Activated CD4-positive, alpha-beta T cell treated with anti-CD3 and anti-CD28 coated beads, Interleukin-2, Interleukin-4, amounts not matched to agents 100 ng/mL and 50 ng/mL, durations not matched to agents 16 hours and 8 hours (primary cell): ENCODE measurements around the gene EDNRA.

Source experiments
- DNase-seq: peaks from one replicate; pipeline ENCODE4 v3.0.0-alpha.2; 2020; ENCODE audit warnings: low spot score

Gene EDNRA

DNA sequence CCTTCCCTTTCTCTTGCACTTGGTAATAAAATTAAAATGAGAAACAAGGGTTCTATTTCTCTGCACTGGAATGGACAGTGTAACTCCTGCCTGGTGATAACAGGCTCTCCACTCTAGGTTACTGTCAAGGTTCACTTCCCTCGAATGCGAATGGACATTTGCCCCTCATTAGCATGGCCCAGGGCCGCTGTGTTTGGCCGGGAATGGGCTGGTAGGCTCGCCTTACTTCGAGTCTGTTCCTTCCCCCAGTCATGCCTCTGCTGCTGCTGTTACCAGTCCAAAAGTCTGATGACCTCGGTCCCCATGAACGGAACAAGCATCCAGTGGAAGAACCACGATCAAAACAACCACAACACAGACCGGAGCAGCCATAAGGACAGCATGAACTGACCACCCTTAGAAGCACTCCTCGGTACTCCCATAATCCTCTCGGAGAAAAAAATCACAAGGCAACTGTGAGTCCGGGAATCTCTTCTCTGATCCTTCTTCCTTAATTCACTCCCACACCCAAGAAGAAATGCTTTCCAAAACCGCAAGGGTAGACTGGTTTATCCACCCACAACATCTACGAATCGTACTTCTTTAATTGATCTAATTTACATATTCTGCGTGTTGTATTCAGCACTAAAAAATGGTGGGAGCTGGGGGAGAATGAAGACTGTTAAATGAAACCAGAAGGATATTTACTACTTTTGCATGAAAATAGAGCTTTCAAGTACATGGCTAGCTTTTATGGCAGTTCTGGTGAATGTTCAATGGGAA, 61.5 kb downstream of the EDNRA start:
- no peak for DNase-seq

DNA sequence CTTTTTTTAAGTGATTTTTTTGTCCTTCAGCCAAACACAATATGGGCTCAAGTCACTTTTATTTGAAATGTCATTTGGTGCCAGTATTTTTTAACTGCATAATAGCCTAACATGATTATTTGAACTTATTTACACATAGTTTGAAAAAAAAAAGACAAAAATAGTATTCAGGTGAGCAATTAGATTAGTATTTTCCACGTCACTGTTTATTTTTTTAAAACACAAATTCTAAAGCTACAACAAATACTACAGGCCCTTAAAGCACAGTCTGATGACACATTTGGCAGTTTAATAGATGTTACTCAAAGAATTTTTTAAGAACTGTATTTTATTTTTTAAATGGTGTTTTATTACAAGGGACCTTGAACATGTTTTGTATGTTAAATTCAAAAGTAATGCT, 62.1 kb downstream of the EDNRA start:
- DNase-seq: no peak

DNA sequence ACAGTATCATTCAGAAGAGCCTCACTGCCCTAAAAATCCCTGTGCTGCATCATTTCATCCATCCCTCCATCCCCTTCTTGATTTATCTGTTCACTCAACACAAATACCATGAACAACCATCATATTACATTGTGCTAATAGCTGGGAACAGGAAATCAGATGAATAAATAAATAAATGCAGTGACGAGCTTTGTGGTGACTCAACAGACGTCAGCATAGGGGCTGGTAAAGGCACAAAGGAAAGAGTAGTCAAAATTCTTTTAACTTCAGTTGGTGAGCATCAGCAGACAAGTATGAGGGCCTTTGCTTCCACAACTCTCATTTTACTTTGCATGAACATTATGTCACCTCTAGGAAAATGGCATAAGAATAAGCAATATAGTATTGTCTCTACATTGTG, 65.5 kb downstream of the EDNRA start:
- no peak for DNase-seq

DNA sequence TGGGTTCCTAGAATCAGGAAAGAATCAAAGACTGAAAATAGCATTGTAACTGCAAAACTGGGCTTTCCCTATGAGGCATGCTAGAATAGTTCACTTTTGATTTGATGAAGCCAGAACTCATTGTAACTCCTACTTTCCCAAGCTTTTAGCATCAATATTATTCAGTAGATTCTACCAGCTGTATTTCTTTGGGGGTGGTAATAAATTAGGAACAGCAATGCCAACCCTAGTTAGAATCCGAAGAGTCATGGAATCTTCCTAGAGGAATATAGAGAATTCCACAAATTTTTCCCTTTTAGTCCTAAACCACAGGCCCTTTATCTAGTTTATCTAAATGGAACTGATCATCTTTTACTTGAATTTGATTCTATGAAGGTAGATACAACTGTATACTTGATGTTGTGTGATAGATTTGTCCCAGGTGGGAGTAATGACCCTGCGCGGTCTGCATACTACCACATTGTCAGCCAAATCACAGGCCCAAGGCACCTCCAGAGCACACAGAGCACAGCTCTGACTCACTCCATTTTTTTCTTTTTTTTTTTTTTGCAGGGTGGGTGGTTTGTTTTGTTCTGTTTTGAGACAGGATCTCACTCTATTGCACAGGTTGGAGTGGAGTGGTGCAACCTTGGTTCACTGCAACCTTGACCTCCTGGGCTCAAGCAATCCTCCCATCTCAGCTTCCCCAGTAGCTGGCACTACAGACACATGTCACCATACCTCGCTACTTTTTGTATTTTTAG, 66.6 kb downstream of the EDNRA start:
- no peak for DNase-seq

DNA sequence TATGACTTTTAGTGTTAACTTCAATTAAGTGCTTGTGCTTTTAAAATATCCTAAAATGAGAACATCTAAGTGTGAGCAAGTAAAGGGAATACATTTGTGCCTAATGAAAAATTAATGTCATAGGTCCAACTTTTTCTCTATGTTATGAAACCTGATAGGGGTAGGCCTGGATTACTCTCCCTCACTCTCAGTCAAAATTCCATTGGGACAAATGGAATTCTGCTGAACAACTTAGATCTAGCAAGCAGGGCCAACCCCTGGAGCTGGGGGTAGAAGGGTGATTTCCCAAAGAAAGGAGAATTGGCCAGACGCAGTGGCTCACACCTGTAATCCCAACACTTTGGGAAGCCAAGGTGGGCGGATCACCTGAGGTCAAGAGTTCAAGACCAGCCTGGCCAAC, 67.4 kb downstream of the EDNRA start:
- no peak for DNase-seq

DNA sequence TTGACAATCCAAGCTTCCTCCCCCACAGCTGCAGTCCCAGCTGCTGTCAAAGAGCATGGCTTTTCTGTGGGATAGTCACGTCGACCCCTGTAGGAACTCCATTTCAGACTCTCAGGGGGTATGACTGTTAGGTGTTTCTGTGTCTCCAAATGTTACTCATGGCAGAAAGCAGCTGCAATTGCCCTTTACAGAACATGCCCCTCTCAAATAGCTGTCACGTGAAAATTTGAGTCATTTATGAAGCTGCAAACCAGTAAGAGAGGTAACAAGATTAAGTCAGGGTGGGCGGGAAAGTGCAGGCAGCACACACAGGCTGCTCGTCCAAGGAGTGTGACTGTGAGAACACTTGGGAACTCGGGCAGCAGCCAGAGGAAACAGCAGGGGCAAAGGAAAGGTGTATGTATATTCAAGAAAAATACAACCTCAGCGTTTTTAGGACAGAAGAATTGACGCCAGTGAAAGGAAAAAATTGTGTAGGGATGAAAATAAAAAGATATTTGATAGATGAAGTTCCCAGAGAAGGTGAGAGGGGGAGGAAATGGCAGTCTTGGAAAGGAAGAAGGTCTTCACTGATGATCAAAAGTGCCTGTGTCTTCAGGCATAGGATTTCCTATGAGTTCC, 69.8 kb downstream of the EDNRA start:
- DNase-seq: peak; percentile 34

DNA sequence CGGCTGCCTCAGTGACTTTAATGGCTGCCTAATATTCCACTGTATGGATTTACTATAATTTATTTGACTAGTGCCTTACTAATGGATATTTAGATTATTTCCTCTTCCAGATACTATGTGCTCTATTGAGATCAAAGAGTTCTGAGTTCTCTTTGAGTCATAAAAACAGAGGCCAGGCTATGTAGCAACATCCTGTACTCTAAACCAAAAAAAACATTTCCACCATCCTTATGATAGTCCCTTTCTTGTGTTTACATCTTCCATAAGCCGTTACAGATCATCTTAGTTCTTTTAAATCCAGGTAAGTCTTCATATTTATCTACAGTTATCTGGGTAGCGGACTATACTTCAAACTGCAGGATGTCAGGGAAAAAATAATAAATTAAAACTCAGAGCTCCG, 79.7 kb downstream of the EDNRA start:
- DNase-seq: no peak

DNA sequence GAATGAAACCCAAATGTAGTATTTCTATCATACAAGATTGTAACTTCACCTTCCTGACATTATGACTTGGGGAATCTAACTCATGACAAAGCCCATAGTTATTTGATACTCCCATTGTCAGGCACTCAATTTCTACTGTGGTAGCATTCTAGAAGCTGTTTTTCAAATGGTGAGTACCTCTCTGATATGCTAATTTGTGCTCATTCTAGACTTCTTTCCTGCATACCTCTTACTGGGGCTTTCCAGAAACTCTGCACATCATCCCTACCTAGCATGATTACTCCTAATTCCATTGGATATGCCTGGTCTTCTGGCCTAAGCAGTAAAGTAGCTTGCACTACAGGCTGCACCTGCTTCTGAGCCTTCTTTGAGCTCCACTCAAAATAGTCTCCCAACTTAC, 85.9 kb downstream of the EDNRA start:
- no peak for DNase-seq

DNA sequence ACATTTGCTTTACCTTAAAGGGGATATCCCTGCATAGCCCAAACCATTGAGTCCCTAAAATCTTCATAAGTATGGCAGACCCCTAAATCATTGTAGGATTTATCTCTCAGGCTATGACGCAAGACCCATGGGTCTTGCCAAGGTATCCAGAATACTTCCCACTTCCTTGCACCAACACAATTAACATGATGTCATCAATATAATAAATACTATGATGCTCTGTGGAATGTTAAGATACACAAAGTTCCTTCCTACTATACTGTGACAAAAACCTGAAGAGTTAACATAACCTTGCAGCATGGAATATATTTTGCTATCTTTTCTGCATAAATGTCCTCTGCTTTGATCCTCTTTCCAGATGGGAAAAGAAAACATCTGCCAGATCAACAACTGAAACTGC, 86.4 kb downstream of the EDNRA start:
- DNase-seq: no peak

DNA sequence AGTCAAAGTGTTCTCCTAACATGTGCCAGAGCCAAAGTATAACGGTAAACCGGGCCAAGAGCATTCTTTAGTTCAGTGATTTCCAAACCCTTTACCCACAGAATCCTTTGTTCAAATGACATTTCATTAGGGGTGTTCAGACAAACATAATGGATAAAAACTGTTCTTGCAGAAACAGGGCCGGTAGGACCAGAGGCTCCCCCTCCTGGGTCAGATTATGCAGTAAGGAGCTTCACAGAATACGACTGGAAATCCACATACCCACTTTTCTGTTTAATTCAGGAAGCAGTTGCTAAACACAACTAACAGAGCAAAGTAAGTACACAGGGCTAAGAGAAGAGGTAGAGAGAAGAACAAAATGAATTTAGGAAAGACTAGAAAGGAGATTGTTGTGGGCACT, 89.7 kb downstream of the EDNRA start:
- no peak for DNase-seq

DNA sequence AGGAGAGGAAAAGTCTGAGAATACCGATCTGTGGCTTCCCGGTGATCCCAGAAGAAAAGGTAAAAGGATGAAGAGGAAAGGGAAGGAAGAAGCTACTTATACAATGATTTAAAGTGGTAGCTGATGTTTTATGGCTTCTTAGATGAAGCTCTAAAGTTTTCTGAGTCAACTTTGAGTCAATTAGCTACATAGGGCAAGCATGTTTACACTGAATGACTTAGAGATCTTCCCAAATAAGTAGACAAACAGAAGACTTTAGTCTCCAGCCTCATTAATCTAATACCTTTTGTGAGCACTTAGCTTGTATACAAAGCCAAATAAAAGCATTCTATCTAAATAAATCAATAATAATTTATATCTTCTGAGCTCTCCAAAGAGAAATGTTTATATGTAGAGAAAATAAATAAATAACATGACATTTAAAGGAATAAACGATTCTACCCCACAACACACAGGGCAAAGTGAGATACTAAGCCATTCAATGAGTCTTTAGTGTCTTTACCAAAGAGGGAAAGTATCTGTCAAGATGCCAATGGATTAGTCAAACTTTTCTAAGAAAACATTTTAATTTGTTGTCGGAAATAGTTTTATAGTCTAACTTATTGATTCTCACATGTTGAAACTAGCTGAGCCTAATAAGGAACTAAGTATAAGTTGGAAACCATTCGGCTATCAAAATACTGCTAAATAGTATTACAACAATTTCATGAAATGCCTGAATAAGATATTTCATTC, 90.3 kb downstream of the EDNRA start:
- no peak for DNase-seq

DNA sequence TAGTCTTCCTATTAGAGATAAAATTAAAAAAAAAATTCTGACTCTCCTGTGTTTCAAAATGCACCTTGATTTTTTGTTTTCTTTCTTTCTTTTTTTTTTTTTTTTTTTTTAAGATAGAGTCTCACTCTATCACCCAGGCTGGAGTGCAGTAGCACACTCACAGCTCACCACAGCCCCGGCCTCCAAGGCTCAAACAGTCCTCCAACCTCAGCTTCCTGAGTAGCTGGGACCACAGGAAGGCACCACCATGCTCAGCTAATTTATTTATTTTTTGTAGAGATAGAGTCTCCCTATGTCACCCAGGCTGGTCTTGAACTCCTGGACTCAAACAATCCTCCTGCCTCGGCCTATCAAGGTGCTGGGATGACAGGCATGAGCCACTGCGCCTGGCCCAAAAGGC, 95.2 kb downstream of the EDNRA start:
- DNase-seq: no peak

DNA sequence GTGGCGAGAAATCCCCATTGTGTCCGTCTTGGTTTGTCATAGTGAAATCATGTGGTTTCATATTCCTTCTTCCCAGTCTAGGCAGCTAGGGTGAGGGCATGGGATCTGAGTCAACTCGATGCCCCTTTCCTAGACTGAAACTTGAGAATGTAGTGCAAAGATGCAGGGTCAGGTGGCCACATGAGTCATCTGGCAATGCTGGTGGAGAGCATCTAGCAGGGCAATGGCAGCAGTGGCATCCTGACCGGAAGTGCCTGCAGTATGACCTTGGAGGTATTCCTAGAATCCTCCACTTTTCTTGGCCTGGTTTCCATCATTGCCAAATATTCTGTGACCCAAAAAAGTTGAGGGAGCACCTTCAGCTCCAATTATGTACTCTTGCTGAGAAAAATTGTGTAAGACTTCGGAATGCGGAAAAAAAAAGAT, 97.2 kb downstream of the EDNRA start:
- DNase-seq: no peak

DNA sequence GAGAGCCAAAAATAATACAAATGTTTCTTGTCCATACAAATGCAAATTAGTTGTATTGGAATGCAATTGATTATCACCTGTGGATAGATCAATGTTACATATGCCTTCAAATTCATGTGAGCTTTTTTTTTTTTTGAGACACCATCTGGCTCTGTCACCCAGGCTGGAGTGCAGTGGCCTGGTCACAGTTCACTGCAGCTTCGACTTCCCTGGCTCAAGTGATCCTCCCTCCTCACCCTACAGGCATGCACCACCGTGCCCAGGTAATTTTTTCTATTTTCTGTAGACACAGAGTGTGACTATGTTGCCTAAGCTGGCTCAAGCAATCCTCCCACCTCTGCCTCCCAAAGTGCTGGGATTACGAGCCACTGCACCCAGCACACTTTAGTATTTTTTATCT, 97.7 kb downstream of the EDNRA start:
- no peak for DNase-seq

DNA sequence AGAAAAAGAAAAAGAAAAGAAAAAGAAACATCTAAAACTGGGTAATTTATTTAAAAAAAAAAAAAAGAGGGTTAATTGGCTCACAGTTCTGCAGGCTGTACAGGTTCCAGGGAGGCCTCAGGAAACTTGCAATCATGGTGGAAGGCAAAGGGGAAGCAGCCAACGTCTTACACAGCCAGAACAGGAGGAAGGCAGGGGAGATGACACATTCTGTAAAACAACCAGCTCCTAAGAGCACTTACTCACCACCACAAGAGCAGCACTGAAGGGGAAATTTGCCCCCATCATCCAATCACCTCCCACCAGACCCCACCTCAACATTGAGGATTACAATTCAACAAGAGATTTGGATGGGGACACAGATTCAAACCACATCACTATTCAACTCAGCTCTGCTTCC, 99.5 kb downstream of the EDNRA start:
- DNase-seq: no peak

DNA sequence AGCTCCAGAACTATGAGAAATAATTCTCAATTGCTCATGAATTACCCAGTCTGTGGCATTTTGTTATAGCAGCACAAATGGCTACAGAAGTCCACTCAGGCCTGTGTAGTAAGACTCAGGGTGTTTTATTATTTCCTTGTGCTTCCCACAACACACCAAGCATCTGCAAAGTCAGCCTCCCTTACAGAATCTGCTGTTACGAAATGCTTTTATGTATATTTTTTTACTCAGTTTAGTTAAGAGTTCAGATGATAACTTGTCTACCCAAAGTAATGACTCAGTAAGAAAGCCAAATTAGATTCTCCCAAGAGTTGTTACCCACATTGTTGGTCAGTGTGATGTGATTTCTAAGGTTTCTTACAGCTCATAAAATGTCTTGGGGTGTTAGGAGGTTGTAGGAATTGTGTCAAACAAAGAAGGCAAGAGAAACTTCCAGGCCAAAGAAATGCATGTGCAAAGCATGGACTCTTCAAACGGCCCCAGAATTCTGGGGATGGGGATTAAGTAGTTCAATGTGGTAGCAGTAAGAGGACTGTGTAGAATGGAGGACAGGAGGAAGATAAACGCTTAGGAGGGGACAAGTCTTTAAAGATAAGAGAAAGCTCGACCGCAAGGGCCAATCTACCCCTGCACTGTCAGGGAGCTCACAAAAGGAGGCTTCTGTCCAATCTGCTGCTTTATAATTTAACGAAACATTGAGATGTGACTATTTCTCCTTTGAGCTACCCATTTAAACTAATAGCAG, 100.9 kb downstream of the EDNRA start:
- DNase-seq: no peak

DNA sequence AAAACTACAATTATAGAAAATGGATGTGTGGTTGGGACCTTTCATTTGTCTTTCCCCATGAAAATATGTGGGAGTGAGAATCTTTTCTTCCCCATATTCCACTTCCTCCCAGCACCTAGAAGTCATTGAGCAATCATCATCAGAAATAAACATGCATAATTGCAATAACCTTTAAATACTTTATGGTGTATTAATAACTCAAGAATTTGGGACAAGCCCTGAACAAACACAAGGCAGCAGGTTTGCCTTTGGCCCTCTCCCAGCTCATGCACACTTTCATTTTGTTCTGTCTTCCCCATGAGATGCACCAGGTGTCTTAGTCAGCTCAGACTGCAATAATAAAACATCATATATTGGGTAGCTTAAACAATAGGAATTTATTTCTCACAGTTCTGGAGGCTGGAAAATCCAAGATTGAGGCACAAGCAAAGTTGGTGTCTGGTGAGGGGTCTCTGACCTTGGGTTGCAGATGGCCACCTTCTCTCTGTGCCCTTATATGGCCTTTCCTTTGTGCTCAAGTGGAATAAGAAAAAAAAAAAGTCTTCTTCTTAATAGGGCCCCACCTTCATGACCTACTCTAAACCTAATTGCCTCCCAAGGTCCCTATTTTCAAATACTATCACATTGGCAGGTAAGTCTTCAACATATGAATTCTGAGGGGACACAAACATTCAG, 101.6 kb downstream of the EDNRA start:
- DNase-seq: no peak

DNA sequence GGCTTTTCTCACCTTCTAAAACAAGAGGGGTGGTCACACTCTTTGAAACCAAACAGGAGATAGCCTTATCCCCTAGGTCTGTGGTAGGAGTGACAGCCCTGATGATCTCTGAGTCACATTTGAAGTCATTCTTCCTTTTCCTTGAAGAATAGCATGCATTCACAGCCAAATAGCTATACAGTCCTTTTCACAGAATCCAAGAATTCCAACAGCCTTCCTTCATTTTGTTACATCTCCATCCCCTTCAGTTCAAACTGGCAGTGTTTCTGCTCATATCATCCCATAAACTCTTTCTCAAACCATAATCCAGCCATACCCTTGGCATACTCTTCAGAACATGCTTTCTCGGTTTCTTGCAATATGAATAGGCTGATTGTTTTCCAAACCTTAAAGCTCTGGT, 103.0 kb downstream of the EDNRA start:
- no peak for DNase-seq

DNA sequence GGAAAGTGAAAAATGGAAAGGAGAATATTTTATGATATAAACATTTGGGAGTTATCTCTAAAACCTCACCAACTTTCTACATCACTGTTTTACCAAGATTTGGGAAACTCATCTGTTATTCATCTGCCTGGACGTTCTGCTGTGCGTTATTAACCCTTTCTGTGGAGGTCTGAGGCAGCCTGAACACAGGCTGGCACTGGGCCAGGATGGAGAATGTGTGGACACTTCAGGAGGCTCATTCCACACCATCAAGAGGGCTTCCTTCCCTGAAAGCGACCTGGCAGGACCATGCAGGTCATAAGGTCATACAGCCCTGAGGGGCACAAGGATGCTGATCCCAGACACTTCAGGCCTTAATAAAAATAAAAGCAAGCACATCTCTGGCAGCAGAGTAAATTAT, 105.1 kb downstream of the EDNRA start:
- no peak for DNase-seq

DNA sequence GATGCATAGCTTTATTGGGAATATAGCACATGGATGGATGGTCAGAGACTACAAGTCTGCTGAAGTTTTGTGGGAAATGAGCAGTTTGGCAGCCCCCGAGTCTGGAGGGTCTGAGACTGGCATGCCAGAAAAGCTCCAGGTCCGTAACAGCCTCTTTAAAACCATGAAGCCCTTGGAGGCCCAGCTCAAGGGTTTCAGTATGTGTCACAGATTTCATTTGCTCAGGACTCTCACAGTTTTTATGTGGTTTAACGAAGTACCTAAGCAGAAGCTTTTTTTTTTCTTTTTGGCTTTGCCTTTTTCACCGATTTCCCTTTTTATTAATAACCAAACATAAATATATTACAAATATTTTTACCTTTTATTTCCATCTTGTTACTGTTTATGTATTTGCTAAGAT, 105.7 kb downstream of the EDNRA start:
- DNase-seq: no peak

DNA sequence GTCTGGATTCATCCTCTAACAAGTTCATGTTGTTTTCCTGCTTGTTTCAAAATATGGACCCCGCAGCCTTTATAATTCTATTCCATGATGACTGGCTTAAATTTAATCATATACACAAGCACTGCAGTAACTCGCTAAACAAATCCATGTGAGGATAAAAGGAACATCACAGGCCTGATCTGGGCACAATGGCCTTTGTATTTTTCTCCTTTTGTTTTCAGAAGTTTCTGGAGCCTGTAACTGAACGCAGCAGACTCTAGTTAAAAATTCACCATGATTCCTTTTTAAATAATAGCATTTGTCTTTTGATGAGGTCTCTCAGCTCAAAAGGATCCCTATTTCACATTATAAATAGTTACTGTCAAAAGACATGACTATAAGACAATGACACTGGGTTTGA, 106.1 kb downstream of the EDNRA start:
- no peak for DNase-seq
